Stimulated activated CD8-positive, alpha-beta memory T cell treated with anti-CD3 and anti-CD28 coated beads, Interleukin-7, amount 100 ng/mL, for 4 hours (primary cell): ENCODE data around the gene CENPU.
"Not testable (repeated sequence)": the region's sequence is repeated elsewhere in the genome, so short reads cannot be mapped to it uniquely, and the experiment has no call there.

ENCODE experiments used
- DNase-seq, 2 donors: peaks; one replicate each; pipeline ENCODE4 v3.0.0-alpha.2; 2020; ENCODE audit warnings: low read depth in 2 of 2

CENPU gene

GRCh38 chr4:184733654-184734524, at the start of gene CENPU:
CENPU (minus strand) TSS chr4:184734096; CDS start chr4:184734062, 34 bp downstream.
- DNase-seq: peak; percentile 90 to 91

GRCh38 chr4:184782731-184783373, 49.0 kb upstream of the CENPU start:
- DNase-seq: no peak

- not testable (repeated sequence) for DNase-seq
These were observed 45.3 kb upstream of the CENPU start for GRCh38 chr4:184779160-184779559.

GRCh38 chr4:184778325-184778724, 44.4 kb upstream of the CENPU start:
- DNase-seq: no peak

GRCh38 chr4:184776821-184777220, 42.9 kb upstream of the CENPU start:
- DNase-seq: no peak

GRCh38 chr4:184775854-184776555, 42.1 kb upstream of the CENPU start:
- DNase-seq: no peak

GRCh38 chr4:184774152-184774551, 40.3 kb upstream of the CENPU start:
- no peak for DNase-seq

- DNase-seq: no peak
These were observed 37.5 kb upstream of the CENPU start for GRCh38 chr4:184771416-184771815.

- no peak for DNase-seq
These were observed 35.4 kb upstream of the CENPU start for GRCh38 chr4:184769141-184769765.

- DNase-seq: no peak
These were observed 34.4 kb upstream of the CENPU start for GRCh38 chr4:184768296-184768695.

GRCh38 chr4:184766446-184766845, 32.5 kb upstream of the CENPU start:
- DNase-seq: no peak

GRCh38 chr4:184765473-184766340, 31.8 kb upstream of the CENPU start:
- DNase-seq: no peak

- DNase-seq: no peak
These were observed 30.7 kb upstream of the CENPU start for GRCh38 chr4:184764601-184765000.

GRCh38 chr4:184763150-184763780, 29.4 kb upstream of the CENPU start:
- DNase-seq: no peak

GRCh38 chr4:184762100-184762499, 28.2 kb upstream of the CENPU start:
- DNase-seq: peak; percentile 9 to 21

GRCh38 chr4:184760681-184761080, 26.8 kb upstream of the CENPU start:
- no peak for DNase-seq

GRCh38 chr4:184757810-184758209, 23.9 kb upstream of the CENPU start:
- no peak for DNase-seq

- no peak for DNase-seq
These were observed 22.5 kb upstream of the CENPU start for GRCh38 chr4:184756399-184756798.

- DNase-seq: no peak
These were observed 21.4 kb upstream of the CENPU start for GRCh38 chr4:184755278-184755677.

- no peak for DNase-seq
These were observed 18.8 kb upstream of the CENPU start for GRCh38 chr4:184752496-184753275.
